T-helper 2 cell treated with Interferon-gamma antibody and Interleukin-4, amounts not matched to agents 5 μg/mL and 100 μg/mL, for 36 hours (primary cell): ENCODE results near the gene MESP1.
A peak's percentile ranks its signal among the peaks of the same experiment; 100 is the strongest.
"Not testable (repeated sequence)": the region's sequence is repeated elsewhere in the genome, so short reads cannot be mapped to it uniquely, and the experiment has no call there.

Source experiments
- DNase-seq: peaks from one replicate; pipeline ENCODE4 v3.0.0; 2021; ENCODE audit warnings: low spot score
- H3K27ac Mint-ChIP-seq: one replicate; pipeline ENCODE4 v1.8.0; 2021; ENCODE audit warnings: mild to moderate bottlenecking, mixed read lengths
- H3K27me3 Mint-ChIP-seq: one replicate; pipeline ENCODE4 v1.8.0; 2021; ENCODE audit warnings: low read depth, mixed read lengths
- H3K36me3 Mint-ChIP-seq: one replicate; pipeline ENCODE4 v1.8.0; 2021; ENCODE audit warnings: low read depth, mixed read lengths
- H3K4me1 Mint-ChIP-seq: one replicate; pipeline ENCODE4 v1.8.0; 2021; ENCODE audit warnings: low read depth, mixed read lengths
- H3K4me3 Mint-ChIP-seq: one replicate; pipeline ENCODE4 v1.8.0; 2022; ENCODE audit warnings: mild to moderate bottlenecking, moderate library complexity, mixed read lengths
- H3K9me3 Mint-ChIP-seq: one replicate; pipeline ENCODE4 v1.8.0; 2021; ENCODE audit warnings: mixed read lengths

The MESP1 gene, protein sequence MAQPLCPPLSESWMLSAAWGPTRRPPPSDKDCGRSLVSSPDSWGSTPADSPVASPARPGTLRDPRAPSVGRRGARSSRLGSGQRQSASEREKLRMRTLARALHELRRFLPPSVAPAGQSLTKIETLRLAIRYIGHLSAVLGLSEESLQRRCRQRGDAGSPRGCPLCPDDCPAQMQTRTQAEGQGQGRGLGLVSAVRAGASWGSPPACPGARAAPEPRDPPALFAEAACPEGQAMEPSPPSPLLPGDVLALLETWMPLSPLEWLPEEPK

DNA sequence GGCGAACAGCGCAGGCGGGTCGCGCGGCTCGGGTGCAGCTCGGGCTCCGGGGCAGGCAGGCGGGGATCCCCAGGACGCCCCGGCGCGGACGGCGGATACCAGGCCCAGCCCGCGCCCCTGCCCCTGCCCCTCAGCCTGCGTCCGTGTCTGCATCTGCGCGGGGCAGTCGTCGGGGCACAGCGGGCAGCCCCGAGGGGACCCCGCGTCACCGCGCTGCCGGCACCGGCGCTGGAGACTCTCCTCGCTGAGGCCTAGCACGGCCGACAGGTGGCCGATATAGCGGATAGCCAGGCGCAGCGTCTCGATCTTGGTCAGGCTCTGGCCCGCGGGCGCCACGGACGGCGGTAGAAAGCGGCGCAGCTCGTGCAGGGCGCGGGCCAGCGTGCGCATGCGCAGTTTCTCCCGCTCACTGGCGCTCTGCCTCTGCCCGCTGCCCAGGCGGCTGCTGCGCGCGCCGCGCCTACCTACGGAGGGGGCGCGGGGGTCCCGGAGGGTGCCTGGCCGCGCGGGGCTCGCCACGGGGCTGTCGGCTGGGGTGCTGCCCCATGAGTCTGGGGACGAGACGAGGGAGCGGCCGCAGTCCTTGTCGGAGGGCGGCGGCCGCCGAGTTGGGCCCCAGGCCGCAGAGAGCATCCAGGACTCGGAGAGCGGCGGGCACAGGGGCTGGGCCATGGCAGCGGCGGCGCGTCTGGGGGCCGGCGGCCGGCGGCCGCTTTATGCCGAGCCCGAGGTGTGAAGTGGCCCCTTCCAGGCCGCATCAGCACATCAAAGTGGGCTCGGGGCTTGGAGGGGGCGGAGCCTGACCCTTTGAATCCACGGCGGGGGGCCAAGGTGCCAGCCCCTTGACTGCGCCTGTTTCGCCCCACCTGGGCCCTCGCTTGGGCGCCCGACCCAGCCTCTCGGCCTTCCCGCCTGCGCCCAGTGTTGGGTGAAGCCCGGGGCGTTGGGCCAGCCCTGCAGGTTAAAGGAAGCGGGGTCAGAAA is at the start of gene MESP1:
MESP1 (minus strand) TSS at position 690 of the 983 bp plus-strand sequence; CDS start at position 672, 18 bp downstream.
- peaks cover 5% of the 10 kb centered on the region for H3K4me1 Mint-ChIP-seq
- H3K4me3 Mint-ChIP-seq = peak within 1 kb of the TSS; percentile 72
- peaks cover 22% of the 10 kb centered on the region for H3K27me3 Mint-ChIP-seq
- no peaks in the 10 kb centered on the region for H3K9me3 Mint-ChIP-seq
- peak; percentile 93 for DNase-seq
- H3K27ac Mint-ChIP-seq = peak within 1 kb of the TSS; percentile 39
- no peaks in the 10 kb centered on the region for H3K36me3 Mint-ChIP-seq

DNA sequence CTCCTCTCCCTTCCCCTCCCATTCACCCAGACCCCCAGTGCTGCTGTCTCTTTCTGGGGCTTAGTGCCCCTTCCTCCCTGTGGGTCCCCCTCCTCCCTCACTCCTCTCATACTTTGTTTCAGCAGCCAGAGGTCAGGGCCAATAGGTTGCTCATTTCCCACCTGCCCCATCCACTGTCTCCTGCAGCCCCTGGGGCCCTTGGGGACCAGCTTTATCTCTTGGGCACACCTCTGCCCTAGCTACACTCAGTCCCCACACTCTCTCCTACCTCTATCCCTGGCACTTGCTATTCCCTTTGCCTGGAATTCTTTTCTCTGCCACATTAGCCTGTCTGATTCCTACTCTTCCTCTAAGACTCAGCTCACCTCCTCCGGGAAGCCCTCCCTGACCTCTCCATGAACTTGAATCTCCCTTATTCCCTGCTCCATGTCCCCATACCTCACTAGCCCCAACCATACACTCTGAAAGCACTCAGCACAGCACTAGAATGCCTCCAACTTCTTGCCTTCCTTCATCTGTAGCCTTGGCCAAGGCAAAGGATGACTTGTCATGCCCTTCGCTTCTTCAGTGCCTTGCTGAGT is 49.0 kb upstream of the MESP1 start:
- DNase-seq = no peak
- Mint-ChIP-seq H3K36me3 (no peaks in the 10 kb centered on the region), H3K27me3 (peaks cover 1% of the 10 kb centered on the region), H3K4me1 (no peaks in the 10 kb centered on the region), H3K27ac (no peak overlapping the region), H3K9me3 (no peaks in the 10 kb centered on the region), H3K4me3 (no peak overlapping the region)

DNA sequence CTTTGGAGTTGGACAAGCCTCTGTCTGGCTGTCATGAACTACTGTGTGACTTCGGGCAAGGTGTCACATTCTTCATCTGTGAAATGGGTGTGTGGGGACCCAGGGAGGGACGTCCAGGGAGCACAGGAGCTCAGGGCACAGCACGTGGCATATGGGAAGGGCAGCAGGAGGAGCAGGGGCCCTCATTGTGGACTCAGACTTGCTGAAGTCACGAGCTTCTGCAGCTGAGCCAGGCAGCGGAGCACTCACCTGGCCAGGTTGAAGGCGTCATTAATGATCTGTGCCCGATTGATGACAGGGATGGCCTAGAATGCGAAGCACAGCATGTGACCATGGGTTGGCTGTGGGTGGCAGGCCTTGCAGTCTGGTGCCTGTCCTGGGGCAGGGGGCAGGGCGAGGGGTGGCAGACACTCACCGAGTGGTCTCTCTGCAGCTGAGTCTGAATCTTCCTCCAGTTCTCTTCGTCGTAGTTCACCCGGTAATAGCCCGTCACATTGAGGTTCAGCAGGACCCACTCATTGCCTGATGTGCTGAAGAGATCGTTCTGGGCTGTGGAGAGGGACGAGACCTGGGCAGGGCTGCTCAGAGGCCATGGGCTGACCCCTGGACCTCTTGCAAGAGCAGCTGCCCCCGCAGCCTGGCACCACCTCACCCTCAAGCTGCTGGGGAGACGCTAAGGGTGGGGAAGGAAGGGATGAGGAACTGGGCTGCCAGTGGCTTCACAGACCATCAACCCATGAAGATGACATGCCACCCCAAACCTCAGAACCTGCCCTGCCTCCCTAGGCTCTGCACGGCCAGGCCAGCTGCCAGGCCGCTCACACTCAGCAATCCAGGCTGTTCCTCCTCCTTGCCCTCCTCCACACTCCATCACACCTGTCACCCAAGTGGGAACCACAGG is 48.2 kb upstream of the MESP1 start:
- no peak overlapping the region for H3K27ac Mint-ChIP-seq
- DNase-seq = no peak
- H3K9me3 Mint-ChIP-seq = no peaks in the 10 kb centered on the region
- peaks cover 2% of the 10 kb centered on the region for H3K27me3 Mint-ChIP-seq
- no peak overlapping the region for H3K4me3 Mint-ChIP-seq
- H3K4me1 Mint-ChIP-seq = no peaks in the 10 kb centered on the region
- no peaks in the 10 kb centered on the region for H3K36me3 Mint-ChIP-seq

GRCh38 chr15:89797678-89798201 is 46.7 kb upstream of the MESP1 start:
- Mint-ChIP-seq H3K27ac (no peak overlapping the region), H3K9me3 (no peaks in the 10 kb centered on the region), H3K27me3 (peaks cover 2% of the 10 kb centered on the region), H3K4me3 (no peak overlapping the region), H3K4me1 (no peaks in the 10 kb centered on the region), H3K36me3 (no peaks in the 10 kb centered on the region)
- no peak for DNase-seq

DNA sequence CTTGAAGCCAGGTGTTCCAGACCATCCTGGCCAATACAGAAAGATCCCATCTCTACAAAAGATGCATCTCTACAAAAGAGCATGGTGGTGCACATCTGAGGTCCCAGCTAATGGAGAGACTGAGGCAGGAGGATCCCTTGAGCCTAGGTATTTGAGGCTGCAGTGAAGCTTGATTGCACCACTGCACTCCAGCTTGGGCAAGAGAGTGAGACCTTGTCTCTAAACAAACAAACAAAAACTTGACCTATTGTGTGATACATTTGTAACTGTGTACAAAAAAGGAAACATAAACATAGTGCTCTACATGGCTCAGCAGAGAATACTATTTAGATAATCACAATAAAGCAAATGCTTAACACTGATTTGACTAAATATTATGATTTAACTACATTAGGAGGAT is 44.9 kb upstream of the MESP1 start:
- no peak overlapping the region for H3K27ac Mint-ChIP-seq
- H3K36me3 Mint-ChIP-seq = no peaks in the 10 kb centered on the region
- H3K27me3 Mint-ChIP-seq = peaks cover 2% of the 10 kb centered on the region
- no peaks in the 10 kb centered on the region for H3K4me1 Mint-ChIP-seq
- no peak for DNase-seq
- no peaks in the 10 kb centered on the region for H3K9me3 Mint-ChIP-seq
- H3K4me3 Mint-ChIP-seq = no peak overlapping the region

DNA sequence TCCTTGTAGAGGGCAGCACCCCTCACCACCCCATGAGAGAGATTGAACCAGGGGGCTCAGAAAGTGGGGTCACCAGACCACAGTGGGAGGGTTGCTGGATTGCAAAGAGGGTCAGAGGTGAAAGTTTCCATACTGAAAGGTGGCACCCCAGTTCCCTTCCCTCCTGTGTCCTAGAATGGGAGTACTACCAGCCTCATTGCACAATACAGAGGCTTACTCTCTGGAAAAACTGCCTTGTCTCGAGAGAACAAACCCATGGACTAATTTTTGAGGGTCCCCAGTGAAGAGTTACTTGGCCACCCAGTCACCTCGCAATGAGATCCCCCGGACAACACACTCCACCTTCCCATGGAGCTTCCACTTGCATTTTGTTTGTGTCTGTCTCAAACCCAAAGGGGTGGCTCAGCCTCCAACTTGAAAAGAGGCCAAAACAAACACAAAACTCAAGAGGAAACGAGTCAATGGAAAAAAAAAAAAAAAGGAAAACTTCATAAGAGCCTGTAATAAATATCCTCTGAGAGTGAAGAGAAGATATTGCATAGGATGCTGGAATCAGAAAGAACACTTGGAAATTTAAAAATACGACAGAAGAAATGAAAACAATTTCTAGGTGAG is 43.7 kb upstream of the MESP1 start:
- H3K36me3 Mint-ChIP-seq = no peaks in the 10 kb centered on the region
- H3K27ac Mint-ChIP-seq = no peak overlapping the region
- H3K4me1 Mint-ChIP-seq = no peaks in the 10 kb centered on the region
- H3K4me3 Mint-ChIP-seq = no peak overlapping the region
- no peak for DNase-seq
- H3K27me3 Mint-ChIP-seq = peaks cover 2% of the 10 kb centered on the region
- H3K9me3 Mint-ChIP-seq = no peaks in the 10 kb centered on the region

- peaks cover 8% of the 10 kb centered on the region for H3K9me3 Mint-ChIP-seq
- peaks cover 2% of the 10 kb centered on the region for H3K27me3 Mint-ChIP-seq
- no peak overlapping the region for H3K4me3 Mint-ChIP-seq
- peaks cover 4% of the 10 kb centered on the region for H3K36me3 Mint-ChIP-seq
- H3K4me1 Mint-ChIP-seq = no peaks in the 10 kb centered on the region
- no peak overlapping the region for H3K27ac Mint-ChIP-seq
- no peak for DNase-seq
Measured at GRCh38 chr15:89792106-89792805, 41.2 kb upstream of the MESP1 start.

DNA sequence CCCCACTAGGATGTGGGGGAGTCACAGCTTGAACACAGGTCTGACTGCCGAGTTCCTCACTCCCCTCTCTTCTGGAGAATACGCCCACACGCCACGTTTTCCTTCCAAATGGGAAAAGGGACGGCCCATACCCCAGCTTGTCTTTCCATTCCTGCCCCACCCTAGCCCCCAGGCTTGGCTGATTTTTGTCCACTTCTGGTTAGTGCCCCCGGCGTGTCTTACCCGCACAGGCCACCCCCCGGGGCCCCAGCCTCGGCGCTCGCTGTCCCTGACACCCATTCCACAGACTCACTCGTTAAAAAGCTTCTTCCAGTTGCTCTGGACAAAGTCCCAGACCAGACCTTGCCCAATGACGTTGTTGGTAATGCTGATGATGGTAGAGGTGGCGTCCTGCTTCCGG is 39.6 kb upstream of the MESP1 start:
- peaks cover 4% of the 10 kb centered on the region for H3K36me3 Mint-ChIP-seq
- peaks cover 2% of the 10 kb centered on the region for H3K27me3 Mint-ChIP-seq
- H3K4me1 Mint-ChIP-seq = no peaks in the 10 kb centered on the region
- H3K27ac Mint-ChIP-seq = no peak overlapping the region
- H3K9me3 Mint-ChIP-seq = peaks cover 8% of the 10 kb centered on the region
- no peak for DNase-seq
- no peak overlapping the region for H3K4me3 Mint-ChIP-seq

DNA sequence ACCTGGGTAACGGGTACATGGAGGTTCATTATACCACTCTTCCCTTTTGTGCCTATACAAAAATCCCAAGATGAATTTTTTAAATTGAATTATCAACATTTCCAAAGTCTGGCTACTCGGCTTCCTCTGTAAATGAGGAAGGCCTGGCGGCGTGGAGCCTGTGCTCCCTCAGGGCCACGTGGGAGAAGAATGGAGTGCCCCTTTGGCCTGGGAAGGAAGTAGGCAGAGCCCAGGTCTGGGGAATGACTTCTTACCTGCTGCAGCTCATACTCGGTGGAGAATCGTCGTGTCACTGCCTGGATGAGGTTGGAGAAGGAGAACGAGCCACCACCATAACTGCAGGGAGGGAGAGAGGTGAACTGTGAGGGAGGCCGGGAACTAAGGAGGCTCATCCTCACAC is 39.2 kb upstream of the MESP1 start:
- no peak for DNase-seq
- Mint-ChIP-seq H3K27ac (no peak overlapping the region), H3K27me3 (peaks cover 2% of the 10 kb centered on the region), H3K36me3 (peaks cover 4% of the 10 kb centered on the region), H3K4me1 (no peaks in the 10 kb centered on the region), H3K9me3 (peaks cover 8% of the 10 kb centered on the region), H3K4me3 (no peak overlapping the region)

DNA sequence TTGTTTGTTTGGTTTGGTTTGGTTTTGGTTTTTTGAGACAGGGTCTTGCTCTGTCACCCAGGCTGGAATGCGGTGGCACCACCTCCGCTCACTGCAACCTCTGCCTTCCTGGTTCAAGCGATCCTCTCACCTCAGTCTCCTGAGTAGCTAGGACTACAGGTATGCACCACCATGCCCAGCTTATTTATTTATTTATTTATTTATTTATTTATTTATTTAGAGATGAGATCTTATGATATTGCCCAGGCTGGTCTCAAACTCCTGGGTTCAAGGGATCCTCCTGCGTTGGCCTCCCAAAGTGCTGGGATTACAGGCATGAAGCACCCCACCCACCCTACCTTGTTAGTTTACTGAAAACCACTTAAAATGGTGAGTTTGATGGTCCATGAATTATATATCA is 37.5 kb upstream of the MESP1 start:
- not testable (repeated sequence) for H3K4me3 Mint-ChIP-seq, H3K27me3 Mint-ChIP-seq, H3K27ac Mint-ChIP-seq, DNase-seq, H3K36me3 Mint-ChIP-seq, H3K9me3 Mint-ChIP-seq, H3K4me1 Mint-ChIP-seq

- DNase-seq = no peak
- H3K4me3 Mint-ChIP-seq = no peak overlapping the region
- no peak overlapping the region for H3K27ac Mint-ChIP-seq
- H3K9me3 Mint-ChIP-seq = peaks cover 8% of the 10 kb centered on the region
- no peaks in the 10 kb centered on the region for H3K27me3 Mint-ChIP-seq
- no peaks in the 10 kb centered on the region for H3K4me1 Mint-ChIP-seq
- H3K36me3 Mint-ChIP-seq = peaks cover 4% of the 10 kb centered on the region
Measured at GRCh38 chr15:89787944-89788343, 36.9 kb upstream of the MESP1 start.

GRCh38 chr15:89785774-89786140 is 34.7 kb upstream of the MESP1 start:
- Mint-ChIP-seq H3K4me1 (peaks cover 8% of the 10 kb centered on the region), H3K27ac (no peak overlapping the region), H3K4me3 (no peak overlapping the region), H3K36me3 (peaks cover 4% of the 10 kb centered on the region), H3K27me3 (no peaks in the 10 kb centered on the region), H3K9me3 (peaks cover 8% of the 10 kb centered on the region)
- no peak for DNase-seq
